Fibroblast of lung (primary cell): ENCODE measurements around the gene SEC31A.

Experiments used
- EZH2 ChIP-seq: IDR thresholded peaks from 2 replicates; pipeline ENCODE4 v1.5.1; 2012; ENCODE audit warnings: low read length, control low read depth, mild to moderate bottlenecking; ENCODE audit errors: missing control alignments
- TF ChIP-seq, protein P1 (sequence below), 2 donors: IDR thresholded peaks in 1 of 2; conservative IDR thresholded peaks in 1 of 2; 1 replicate in 1 of 2; 2 replicates in 1 of 2; pipeline ENCODE4 v1.5.1; 2011 to 2012; ENCODE audit warnings: low read length in 2 of 2, control low read depth in 1 of 2, inconsistent platforms in 1 of 2, low read depth in 1 of 2, mild to moderate bottlenecking in 1 of 2

DNA sequence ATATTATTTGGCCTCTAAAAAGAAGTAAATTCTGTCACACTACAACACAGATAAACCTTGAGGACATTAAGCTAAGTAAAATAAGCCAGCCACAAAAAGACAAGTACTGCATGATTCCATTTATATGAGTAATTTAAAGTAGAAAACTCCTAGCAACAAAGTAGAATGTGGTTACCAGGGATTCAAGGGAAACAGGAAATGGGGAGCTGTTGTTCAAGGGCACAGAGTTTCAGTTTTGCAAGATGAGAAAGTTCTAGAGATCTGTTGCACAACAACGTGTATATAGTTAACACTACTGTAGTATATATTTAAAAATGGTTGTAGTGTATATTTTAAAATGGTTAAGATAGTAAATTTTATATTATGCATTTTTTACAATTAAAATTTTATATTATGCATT is 25.4 kb downstream of the SEC31A start:
- TF ChIP-seq, protein P1, sequence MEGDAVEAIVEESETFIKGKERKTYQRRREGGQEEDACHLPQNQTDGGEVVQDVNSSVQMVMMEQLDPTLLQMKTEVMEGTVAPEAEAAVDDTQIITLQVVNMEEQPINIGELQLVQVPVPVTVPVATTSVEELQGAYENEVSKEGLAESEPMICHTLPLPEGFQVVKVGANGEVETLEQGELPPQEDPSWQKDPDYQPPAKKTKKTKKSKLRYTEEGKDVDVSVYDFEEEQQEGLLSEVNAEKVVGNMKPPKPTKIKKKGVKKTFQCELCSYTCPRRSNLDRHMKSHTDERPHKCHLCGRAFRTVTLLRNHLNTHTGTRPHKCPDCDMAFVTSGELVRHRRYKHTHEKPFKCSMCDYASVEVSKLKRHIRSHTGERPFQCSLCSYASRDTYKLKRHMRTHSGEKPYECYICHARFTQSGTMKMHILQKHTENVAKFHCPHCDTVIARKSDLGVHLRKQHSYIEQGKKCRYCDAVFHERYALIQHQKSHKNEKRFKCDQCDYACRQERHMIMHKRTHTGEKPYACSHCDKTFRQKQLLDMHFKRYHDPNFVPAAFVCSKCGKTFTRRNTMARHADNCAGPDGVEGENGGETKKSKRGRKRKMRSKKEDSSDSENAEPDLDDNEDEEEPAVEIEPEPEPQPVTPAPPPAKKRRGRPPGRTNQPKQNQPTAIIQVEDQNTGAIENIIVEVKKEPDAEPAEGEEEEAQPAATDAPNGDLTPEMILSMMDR (conservative IDR thresholded peaks at IDR 0.05 in 1 of 2, IDR thresholded peaks at IDR 0.05 in 1 of 2; ENCODE audit: low read depth in 1 of 2, low read length in 2 of 2) = no peak
- TF ChIP-seq EZH2 = no peak
